GM12878 (cell line): ENCODE results near the gene TUBB4B. TPM values are rescaled to one million over a fixed set of nuclear protein-coding genes. Genes with fewer than 3 reads are reported as not detected.
A peak's percentile ranks its signal among the peaks of the same experiment; 100 is the strongest.

Experiments used
- ATAC-seq: fragments of 200-7000 bp; cut with Tn5 transposase; 3 replicates; pipeline ENCODE4 v1.9.1; 2020; ENCODE audit warnings: mild to moderate bottlenecking, moderate library complexity
- BruUV-seq: library from RNA; stranded (reverse); fragments of 400-500 nt; replicated peaks from 2 replicates; lab custom pipeline; 2021; lab: Mats Ljungman, UMichigan
- CTCF ChIA-PET: fragments of 300-600 bp; sonication (Branson Sonifier 250); formaldehyde crosslinking; extraction: SDS; loops from one replicate; lab custom pipeline; 2021; ENCODE audit warnings: inconsistent platforms; lab: Yijun Ruan, JAX
- POLR2A ChIA-PET: fragments of 350-600 bp; formaldehyde crosslinking; extraction: SDS; loops from one replicate; lab custom pipeline; 2021; ENCODE audit warnings: inconsistent platforms; lab: Charles Lee
- RAD21 ChIA-PET: fragments of 300-600 bp; sonication (Branson Sonifier 250); formaldehyde crosslinking; loops from one replicate; lab custom pipeline; 2023; ENCODE audit warnings: antibody characterized with exemption; ENCODE audit not compliant: unreplicated experiment; lab: Charles Lee
- SMC1A ChIA-PET: fragments of 300-600 bp; sonication (Branson Sonifier 250); formaldehyde crosslinking; loops from one replicate; lab custom pipeline; 2023; ENCODE audit not compliant: unreplicated experiment, uncharacterized antibody; lab: Charles Lee
- DNase-seq: peaks from one replicate; pipeline ENCODE4 v3.0.0-alpha.2; 2011; ENCODE audit warnings: low read depth, low spot score
- FAIRE-seq: peaks from 3 replicates; lab custom pipeline; 2011; peaks lifted over from hg19 to GRCh38; lab: Jason Lieb, UNC
- H2AFZ ChIP-seq: 2 replicates; pipeline ENCODE4 v1.6.0; 2011; ENCODE audit warnings: low read depth, low read length, control low read depth; ENCODE audit not compliant: control insufficient read depth
- H3K27ac ChIP-seq: 2 replicates; pipeline ENCODE4 v1.5.1; 2011; ENCODE audit warnings: control low read depth; ENCODE audit not compliant: control insufficient read depth, insufficient read depth
- H3K27me3 ChIP-seq, 2 experiments: replicated peaks in 1 of 2; 2 replicates each; pipeline versions ENCODE4 v1.6.0 to v1.6.1; 2011; ENCODE audit warnings: low read length in 1 of 2; ENCODE audit not compliant: control insufficient read depth in 2 of 2, insufficient read depth in 2 of 2
- H3K36me3 ChIP-seq, 2 experiments: 2 replicates each; pipeline ENCODE4 v1.5.1; 2011; ENCODE audit warnings: low read length in 1 of 2; ENCODE audit not compliant: control insufficient read depth in 2 of 2, insufficient read depth in 2 of 2
- H3K4me1 ChIP-seq: 2 replicates; pipeline ENCODE4 v1.6.1; 2011; ENCODE audit warnings: mild to moderate bottlenecking, low read length, moderate library complexity, mixed read lengths; ENCODE audit not compliant: control insufficient read depth, insufficient read depth
- H3K4me2 ChIP-seq: 2 replicates; pipeline ENCODE4 v1.6.0; 2011; ENCODE audit warnings: control low read depth; ENCODE audit not compliant: control insufficient read depth, insufficient read depth
- H3K4me3 ChIP-seq: fragments of 200-600 bp; sonication (generic); 2 replicates; pipeline ENCODE4 v1.5.1; 2016
- H3K79me2 ChIP-seq: 2 replicates; pipeline ENCODE4 v1.6.0; 2011; ENCODE audit warnings: low read length; ENCODE audit not compliant: control insufficient read depth, insufficient read depth
- H3K9ac ChIP-seq: 2 replicates; pipeline ENCODE4 v1.8.0; 2011; ENCODE audit warnings: low read length, control low read depth, mixed read lengths; ENCODE audit not compliant: control insufficient read depth, insufficient read depth
- H3K9me3 ChIP-seq: replicated peaks from 3 replicates; pipeline ENCODE4 v1.5.1; 2011; ENCODE audit warnings: mild to moderate bottlenecking, low read length; ENCODE audit not compliant: control insufficient read depth, insufficient read depth
- H4K20me1 ChIP-seq: 2 replicates; pipeline ENCODE4 v1.6.0; 2011; ENCODE audit not compliant: control insufficient read depth, insufficient read depth
- HDGF ChIP-seq: fragments of 450-650 bp; IDR thresholded peaks from 2 replicates; pipeline ENCODE4 v1.6.1; 2016; ENCODE audit warnings: antibody characterized with exemption
- KAT2A ChIP-seq: conservative IDR thresholded peaks from 2 replicates; pipeline ENCODE4 v1.6.1; 2011; ENCODE audit warnings: low read depth, low read length; ENCODE audit not compliant: control insufficient read depth
- MYB ChIP-seq: fragments of 150-350 bp; IDR thresholded peaks from 2 replicates; pipeline ENCODE4 v1.6.1; 2014; ENCODE audit warnings: mild to moderate bottlenecking, low read depth, low read length, borderline replicate concordance
- NKRF ChIP-seq: fragments of 450-650 bp; conservative IDR thresholded peaks from 2 replicates; pipeline ENCODE4 v1.6.1; 2017; ENCODE audit warnings: mild to moderate bottlenecking, moderate library complexity
- NRF1 ChIP-seq: conservative IDR thresholded peaks from 2 replicates; pipeline ENCODE4 v1.6.1; 2011; ENCODE audit warnings: mild to moderate bottlenecking, low read depth, low read length, improper control_type of control experiment
- PBX3 ChIP-seq: IDR thresholded peaks from 2 replicates; pipeline ENCODE4 v1.6.1; 2011; ENCODE audit warnings: mild to moderate bottlenecking, low read depth, low read length, moderate library complexity; ENCODE audit not compliant: insufficient replicate concordance
- RELA ChIP-seq: fragments of 450-650 bp; IDR thresholded peaks from 2 replicates; pipeline ENCODE4 v1.8.0; 2014; ENCODE audit warnings: borderline replicate concordance; ENCODE audit not compliant: partially characterized antibody
- RFX5 ChIP-seq: IDR thresholded peaks from 2 replicates; pipeline ENCODE4 v1.6.1; 2011; ENCODE audit warnings: low read depth, low read length, improper control_type of control experiment
- WGBS: methylation state at CpG from one replicate; pipeline ENCODE4 v1.1.6; 2016; ENCODE audit warnings: low lambda C conversion rate; ENCODE audit not compliant: insufficient replicate concordance, insufficient coverage; ENCODE audit errors: missing lambda C conversion rate; 5-methylcytosine and 5-hydroxymethylcytosine counted together
- in situ Hi-C: fragments of 300-500 bp; cut with MboI; formaldehyde crosslinking; loops from 9 replicates; pipeline ENCODE4 v1.14.3; 2018; ENCODE audit warnings: mixed read lengths
- intact Hi-C: fragments of 100-400 bp; cut with micrococcal nuclease; formaldehyde crosslinking; loops from one replicate; pipeline ENCODE4 v1.14.2; 2022; ENCODE audit not compliant: unreplicated experiment
- polyA plus RNA-seq, 11 experiments: library from polyadenylated mRNA; depleted of rRNA in 4 of 11; unstranded in 6 of 11; stranded (reverse) in 5 of 11; fragments of >200 nt; fragmentation: Nextera tagmentation in 4 of 11; fragmentation: Illumina TruSeq in 1 of 11; extraction: Ambion mirVana in 4 of 11; extraction: Trizol in 1 of 11; gene quantifications; 1 replicate in 1 of 11; 2 replicates in 10 of 11; pipeline versions ENCODE4 v1.2.1 to v1.2.3, GENCODE V29; 2011 to 2016; ENCODE audit warnings: inconsistent platforms in 2 of 11, missing spikeins in 2 of 11, low read depth in 1 of 11
- total RNA-seq, 4 experiments: library from RNA; depleted of rRNA in 3 of 4; stranded (reverse); fragments of >200 nt in 3 of 4; fragmentation: Illumina TruSeq in 1 of 4; extraction: Trizol in 1 of 4; gene quantifications; 2 replicates each; pipeline versions ENCODE4 v1.2.1 to v1.2.3, GENCODE V29; 2013 to 2021

Gene TUBB4B
- total and polyA plus RNA-seq, 10 of the 15 experiments (the other 5 are each of a cell fraction or from before 2014, with no cell fraction given) = 23.0 to 532 (median 254) TPM

- WGBS = 80% methylated on average over 16 of the region's 16 CpGs
- no peak for ATAC-seq
- peaks cover 5% of the 10 kb centered on the region; the same call in 1 of the 2 replicates for H4K20me1 ChIP-seq
- peaks cover 11% of the 10 kb centered on the region for H3K79me2 ChIP-seq
- H3K9me3 ChIP-seq = no peaks in the 10 kb centered on the region
- H3K9ac ChIP-seq = no peak overlapping the region
- no peak for FAIRE-seq
- H3K36me3 ChIP-seq = peaks cover 0 to 7% of the 10 kb centered on the region in 2 experiments; a peak in 2 of 4 replicates
- POLR2A ChIA-PET = interaction anchor here (2.8 kb wide), 1 partner anchor 30 kb away, joined by 10 read pairs; the partner anchor contains the start of gene CYSRT1
- in situ Hi-C loops = no loop called here
- H3K27me3 ChIP-seq = no peaks in the 10 kb centered on the region
- DNase-seq = no peak
- no peak for TF ChIP-seq PBX3
- no peak for TF ChIP-seq MYB
- no peak for TF ChIP-seq KAT2A
- TF ChIP-seq, all 136 proteins: peak for 0
- no peak overlapping the region for H2AFZ ChIP-seq
- ChIA-PET SMC1A (no interaction called here), CTCF (interaction anchor here (1.1 kb wide), 2 partner anchors 43 to 165 kb away, joined by 3 to 5 read pairs; no protein-coding TSS in a partner anchor), RAD21 (no interaction called here)
- intact Hi-C loops = no loop called here
- no peak overlapping the region for H3K4me3 ChIP-seq
- H3K4me2 ChIP-seq = no peak overlapping the region
- peaks cover 9% of the 10 kb centered on the region for H3K4me1 ChIP-seq
- H3K27ac ChIP-seq = no peak overlapping the region
- BruUV-seq = no TSS peak
These were observed 46.7 kb upstream of the TUBB4B start for GRCh38 chr9:137194388-137194787.

- Histone ChIP-seq H3K27ac (no peak overlapping the region), H3K27me3 (no peaks in the 10 kb centered on the region), H3K4me1 (peaks cover 6% of the 10 kb centered on the region), H4K20me1 (peaks cover under 1% of the 10 kb centered on the region; the same call in 1 of the 2 replicates), H3K9me3 (no peaks in the 10 kb centered on the region), H3K9ac (no peak overlapping the region), H3K4me2 (0 out of 2 replicates have a peak overlapping the region, but pooled peaks have one; percentile 3), H3K4me3 (no peak overlapping the region), H3K79me2 (peaks cover 6% of the 10 kb centered on the region), H3K36me3 (peaks cover 0 to 7% of the 10 kb centered on the region in 2 experiments; a peak in 2 of 4 replicates), H2AFZ (no peak overlapping the region)
- TF ChIP-seq RFX5 (no peak), HDGF (no peak), NKRF (no peak), RELA (no peak), NRF1 (no peak)
- FAIRE-seq (no peak), DNase-seq (no peak), ATAC-seq (no peak)
- SMC1A ChIA-PET = no interaction called here
- WGBS = 91% methylated on average over 9 of the region's 10 CpGs
- intact Hi-C loops (no loop called here), in situ Hi-C loops (no loop called here)
- RAD21 ChIA-PET = no interaction called here
- POLR2A ChIA-PET = interaction anchor here (2.8 kb wide), 1 partner anchor 29 kb away, joined by 10 read pairs; the partner anchor contains the start of gene CYSRT1
- BruUV-seq = no TSS peak
- CTCF ChIA-PET = interaction anchor here (0.6 to 1.1 kb wide), 3 partner anchors 42 to 166 kb away, joined by 3 to 5 read pairs (median 3); no protein-coding TSS in a partner anchor
These were observed 46.2 kb upstream of the TUBB4B start for GRCh38 chr9:137194909-137195308.
